ENCODE data around the gene PRRT2. TPM values are rescaled to one million over a fixed set of nuclear protein-coding genes. Genes with fewer than 3 reads are reported as not detected.

PRRT2 gene
- total and polyA plus RNA-seq, 2 donors (not counting 3 experiments of a cell fraction or from before 2014, with no cell fraction given) = 3.3 TPM

- ChIA-PET CTCF (no interaction called here), POLR2A (no interaction called here)
- no peak overlapping the region for H3K4me3 ChIP-seq (replicated peaks in 1 of 3; ENCODE audit: insufficient read depth in 1 of 3, low read depth in 1 of 3, low read length in 3 of 3)
- no peak overlapping the region for H3K4me2 ChIP-seq (ENCODE audit: insufficient read depth, low read length)
- H3K79me2 ChIP-seq (ENCODE audit: control insufficient read depth, insufficient read depth, low read length) = peaks cover 14% of the 10 kb centered on the region
- H3K9me1 ChIP-seq (replicated peaks; ENCODE audit: control insufficient read depth, extremely low read depth, insufficient read depth, low read length) = no peaks in the 10 kb centered on the region
- DNase-seq (ENCODE audit: low read depth, low spot score) (no peak), FAIRE-seq (no peak)
- H3K36me3 ChIP-seq (ENCODE audit: control insufficient read depth in 2 of 2, extremely low read depth in 1 of 2, insufficient read depth in 2 of 2, low read length in 2 of 2) = peaks cover 0 to 19% of the 10 kb centered on the region in 2 experiments
- dilution Hi-C loops (cut with MboI; ENCODE audit: extremely low pct_ligation_motif_present, low sequenced_read_pairs) = no loop called here
- no peaks in the 10 kb centered on the region for H3K27me3 ChIP-seq (ENCODE audit: control insufficient read depth in 2 of 2, insufficient read depth in 2 of 2, low read length in 2 of 2)
- intact Hi-C loops (cut with micrococcal nuclease) = no loop called here
- H3K27ac ChIP-seq (ENCODE audit: insufficient read depth, low read depth, low read length) = no peak overlapping the region
- H2AFZ ChIP-seq (ENCODE audit: low read depth, low read length) = no peak overlapping the region
- no TSS peak for BruUV-seq (replicated peaks)
- no peak overlapping the region for H3K9ac ChIP-seq (replicated peaks; ENCODE audit: extremely low read depth, insufficient read depth, low read length)
- peaks cover 7% of the 10 kb centered on the region for H3K4me1 ChIP-seq (ENCODE audit: control insufficient read depth, extremely low read depth, insufficient read depth, low read length)
- TF ChIP-seq FOS (IDR thresholded peaks at IDR 0.05; ENCODE audit: borderline replicate concordance, insufficient read depth, low read length) = no peak
- TF ChIP-seq MYC (IDR thresholded peaks at IDR 0.05; ENCODE audit: low read depth, low read length) = no peak
- no peak for TF ChIP-seq CTCF (IDR thresholded peaks at IDR 0.05; ENCODE audit: extremely low read depth in 1 of 2, insufficient read depth in 1 of 2, low read depth in 1 of 2, low read length in 2 of 2)
- TF ChIP-seq GATA2 (IDR thresholded peaks at IDR 0.05; ENCODE audit: insufficient read depth, insufficient read length, low read depth, low read length) = no peak
- no peak for TF ChIP-seq EZH2 (IDR thresholded peaks at IDR 0.05; ENCODE audit: borderline replicate concordance, low read depth, low read length, severe bottlenecking)
- TF ChIP-seq MAX (IDR thresholded peaks at IDR 0.05; ENCODE audit: insufficient read depth, insufficient read length) = no peak
- TF ChIP-seq POLR2AphosphoS5 (IDR thresholded peaks at IDR 0.05; ENCODE audit: insufficient read depth, low read depth, low read length) = no peak
- TF ChIP-seq JUN (IDR thresholded peaks at IDR 0.05; ENCODE audit: borderline replicate concordance, insufficient read depth, insufficient read length, low read depth) = no peak
- no peak for TF ChIP-seq POLR2A (IDR thresholded peaks at IDR 0.05; ENCODE audit: low read depth, low read length)
- no peaks in the 10 kb centered on the region for H4K20me1 ChIP-seq (replicated peaks; ENCODE audit: control insufficient read depth, extremely low read depth, insufficient read depth, low read length)
- no peaks in the 10 kb centered on the region for H3K9me3 ChIP-seq (replicated peaks; ENCODE audit: control insufficient read depth, insufficient read depth, low read length)
Observed at GRCh38 chr16:29858974-29859373, 47.0 kb downstream of the PRRT2 start.

Data from endothelial cell of umbilical vein (primary cell).